HepG2 (cell line): Measurements from ENCODE around the gene CUL9. TPM values are rescaled to one million over a fixed set of nuclear protein-coding genes. Genes with fewer than 3 reads are reported as not detected.

Source experiments
- ATAC-seq: fragments of 200-7000 bp; cut with Tn5 transposase; 3 replicates; pipeline ENCODE4 v1.9.1; 2020; ENCODE audit warnings: mild to moderate bottlenecking, moderate library complexity
- BruUV-seq: library from RNA; stranded (reverse); fragments of 400-500 nt; replicated peaks from 2 replicates; lab custom pipeline; 2021; lab: Mats Ljungman, UMichigan
- CTCF ChIA-PET: fragments of 300-600 bp; formaldehyde crosslinking; extraction: SDS; loops from one replicate; lab custom pipeline; 2021; ENCODE audit warnings: low total read pairs, inconsistent platforms, low intra/inter-chr PET ratio; lab: Yijun Ruan, JAX
- POLR2A ChIA-PET: fragments of 350-600 bp; sonication (Branson Sonifier 250); formaldehyde crosslinking; loops from one replicate; lab custom pipeline; 2020; ENCODE audit warnings: antibody characterized with exemption, inconsistent platforms; lab: Yijun Ruan, JAX
- DNase-seq: peaks from one replicate; pipeline ENCODE4 v3.0.0-alpha.2; 2015; ENCODE audit warnings: low spot score
- FAIRE-seq: peaks from 3 replicates; lab custom pipeline; 2011; peaks lifted over from hg19 to GRCh38; lab: Jason Lieb, UNC
- H2AFZ ChIP-seq: one replicate; pipeline ENCODE4 v1.6.1; 2011; ENCODE audit warnings: low read length, inconsistent platforms
- H3K27ac ChIP-seq: fragments of 300-600 bp; 3 replicates; pipeline ENCODE4 v1.8.0; 2011; ENCODE audit warnings: mixed run types, mild to moderate bottlenecking, mixed read lengths, low read length, inconsistent platforms; ENCODE audit not compliant: insufficient read depth; ENCODE audit errors: extremely low read length
- H3K27me3 ChIP-seq, 2 experiments: fragments of 200-600 bp in 1 of 2; 2 replicates in 1 of 2; 3 replicates in 1 of 2; pipeline versions ENCODE4 v1.6.0 to v1.8.0; 2011; ENCODE audit warnings: low read length in 2 of 2, mild to moderate bottlenecking in 2 of 2, moderate library complexity in 2 of 2, inconsistent platforms in 1 of 2; ENCODE audit not compliant: insufficient read depth in 2 of 2, control insufficient read depth in 1 of 2
- H3K36me3 ChIP-seq, 2 experiments: fragments of 200-600 bp in 1 of 2; replicated peaks in 1 of 2; 2 replicates in 1 of 2; 3 replicates in 1 of 2; pipeline versions ENCODE4 v1.5.1 to v1.8.0; 2011; ENCODE audit warnings: low read length in 2 of 2, inconsistent platforms in 1 of 2; ENCODE audit not compliant: insufficient read depth in 2 of 2, control insufficient read depth in 1 of 2
- H3K4me1 ChIP-seq: 2 replicates; pipeline ENCODE4 v1.5.1; 2012; ENCODE audit warnings: low read length, inconsistent platforms; ENCODE audit not compliant: insufficient read depth
- H3K4me2 ChIP-seq: 2 replicates; pipeline ENCODE4 v1.6.0; 2011; ENCODE audit warnings: low read depth, low read length, inconsistent platforms
- H3K4me3 ChIP-seq, 3 experiments: fragments of 200-600 bp in 1 of 3; sonication (generic), shearing (Covaris generic) in 1 of 3; replicated peaks in 1 of 3; 2 replicates each; pipeline ENCODE4 v1.5.1; 2011 to 2016; ENCODE audit warnings: low read length in 3 of 3, inconsistent platforms in 2 of 3, low read depth in 2 of 3, mild to moderate bottlenecking in 2 of 3, control low read depth in 1 of 3, mixed read lengths in 1 of 3; ENCODE audit not compliant: insufficient read depth in 1 of 3
- H3K79me2 ChIP-seq: one replicate; pipeline ENCODE4 v1.6.1; 2011; ENCODE audit warnings: low read length, inconsistent platforms; ENCODE audit not compliant: insufficient read depth
- H3K9ac ChIP-seq: 2 replicates; pipeline ENCODE4 v1.6.0; 2011; ENCODE audit warnings: mild to moderate bottlenecking, low read depth, low read length, inconsistent platforms; ENCODE audit not compliant: insufficient read depth
- H3K9me3 ChIP-seq: 2 replicates; pipeline ENCODE4 v1.5.1; 2012; ENCODE audit warnings: mild to moderate bottlenecking, low read length
- H4K20me1 ChIP-seq: 2 replicates; pipeline ENCODE4 v1.6.0; 2011; ENCODE audit warnings: inconsistent platforms, mild to moderate bottlenecking, low read length, moderate library complexity; ENCODE audit not compliant: insufficient read depth
- MYC ChIP-seq: sonication (generic); formaldehyde crosslinking; IDR thresholded peaks from 2 replicates; pipeline ENCODE4 v1.9.0; 2021; ENCODE audit warnings: missing genetic modification reagents, borderline replicate concordance
- POLR2G ChIP-seq: fragments of 200-400 bp; formaldehyde crosslinking; IDR thresholded peaks from 2 replicates; pipeline ENCODE4 v1.6.1; 2018; ENCODE audit warnings: mild to moderate bottlenecking, low read depth, low read length, moderate library complexity
- ZMYM3 ChIP-seq: sonication (generic); formaldehyde crosslinking; IDR thresholded peaks from 2 replicates; pipeline ENCODE4 v1.5.1; 2020; ENCODE audit warnings: mild to moderate bottlenecking, missing genetic modification reagents
- ZNF275 ChIP-seq: sonication (generic); formaldehyde crosslinking; IDR thresholded peaks from 2 replicates; pipeline ENCODE4 v1.8.0; 2022; ENCODE audit warnings: missing genetic modification reagents, mild to moderate bottlenecking, inconsistent platforms, borderline replicate concordance
- ZNF629 ChIP-seq: sonication (generic); formaldehyde crosslinking; conservative IDR thresholded peaks from 2 replicates; pipeline ENCODE4 v1.5.0; 2020; ENCODE audit warnings: missing genetic modification reagents
- ZNF772 ChIP-seq: sonication (generic); formaldehyde crosslinking; IDR thresholded peaks from 2 replicates; pipeline ENCODE4 v1.5.0; 2020; ENCODE audit warnings: mild to moderate bottlenecking, missing genetic modification reagents
- WGBS: methylation state at CpG from one replicate; pipeline ENCODE4 v1.1.6; 2017; ENCODE audit warnings: low lambda C conversion rate; 5-methylcytosine and 5-hydroxymethylcytosine counted together
- in situ Hi-C: cut with HindIII; loops from 2 replicates; pipeline ENCODE4 v1.10.0; 2017; ENCODE audit warnings: low pct_unique_long_range_greater_than_20kb; ENCODE audit not compliant: extremely low pct_ligation_motif_present
- intact Hi-C: fragments of 100-400 bp; cut with micrococcal nuclease; formaldehyde crosslinking; loops from one replicate; pipeline ENCODE4 v1.10.0; 2022; ENCODE audit not compliant: unreplicated experiment
- polyA plus RNA-seq, 8 experiments: library from polyadenylated mRNA; depleted of rRNA in 3 of 8; stranded (reverse) in 7 of 8; unstranded in 1 of 8; fragments of >200 nt; fragmentation: Illumina TruSeq in 4 of 8; extraction: Trizol in 4 of 8; gene quantifications; 2 replicates each; pipeline versions ENCODE4 v1.2.1 to v1.2.3, GENCODE V29; 2011 to 2016; ENCODE audit warnings: low read depth in 4 of 8, missing spikeins in 1 of 8, mixed read lengths in 1 of 8; ENCODE audit not compliant: insufficient read depth in 1 of 8
- total RNA-seq, 5 experiments: library from RNA; depleted of rRNA; stranded (reverse); fragments of >200 nt; fragmentation: Illumina TruSeq; extraction: Trizol; gene quantifications; 2 replicates each; pipeline ENCODE4 v1.2.3, GENCODE V29; 2016; ENCODE audit warnings: low read depth in 1 of 5

Gene CUL9
- total and polyA plus RNA-seq, 2 of the 13 experiments (the other 11 are each of a cell fraction or from before 2014, with no cell fraction given), result 11.4 to 13.7 TPM

DNA sequence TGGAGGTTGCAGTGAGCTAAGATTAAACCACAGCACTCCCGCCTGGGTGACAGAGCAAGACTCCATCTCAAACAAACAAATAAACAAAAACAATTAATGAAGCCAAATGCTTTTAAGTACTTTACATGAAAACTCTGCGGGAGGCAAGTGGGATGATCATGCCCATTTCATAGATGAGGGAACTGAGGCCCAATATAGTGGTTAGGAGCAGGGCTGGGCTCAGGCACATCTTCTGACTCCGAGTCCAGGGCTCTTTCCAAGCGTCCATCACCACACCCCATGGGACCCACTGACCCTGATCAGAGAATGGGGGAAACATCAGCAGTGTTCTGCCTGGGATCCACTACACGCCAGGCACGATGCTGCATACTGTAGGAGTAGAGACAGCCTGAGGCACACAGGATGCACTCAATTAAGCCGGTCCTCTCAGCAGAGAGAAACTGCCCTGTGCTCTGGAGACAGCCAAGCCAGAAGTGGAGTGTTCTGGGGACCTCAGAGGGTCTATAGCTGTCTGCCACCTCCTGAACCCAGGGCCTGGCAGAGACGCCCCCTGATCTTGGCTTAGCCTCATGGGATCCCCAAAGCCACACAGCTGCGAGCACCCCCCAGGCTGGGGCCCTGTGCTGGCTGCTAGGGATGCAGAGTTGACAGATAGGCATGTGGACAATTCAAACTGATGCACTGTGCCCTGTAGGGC lies 74.8 kb downstream of the CUL9 start:
- FAIRE-seq (no peak), ATAC-seq (no peak; the same call in 2 of the 3 replicates), DNase-seq (no peak)
- TF ChIP-seq ZNF772 (CRISPR knock-in tag), result no peak
- no peak for TF ChIP-seq POLR2G
- 0 out of 2 replicates have a peak, but pooled peaks have one; percentile 29 for TF ChIP-seq ZMYM3 (CRISPR knock-in tag)
- TF ChIP-seq ZNF629 (CRISPR knock-in tag), result peak; percentile 89
- no peak for TF ChIP-seq MYC
- 0 out of 2 replicates have a peak, but pooled peaks have one; percentile 5 for TF ChIP-seq ZNF275 (CRISPR knock-in tag)
- H3K36me3 ChIP-seq, result no peaks in the 10 kb centered on the region
- peaks cover 43% of the 10 kb centered on the region for H3K4me1 ChIP-seq
- intact Hi-C loops (no loop called here), in situ Hi-C loops (no loop called here)
- no peak overlapping the region for H3K4me3 ChIP-seq
- no peaks in the 10 kb centered on the region for H4K20me1 ChIP-seq
- CTCF ChIA-PET, result no interaction called here
- H3K9ac ChIP-seq, result no peak overlapping the region
- WGBS, result 68% methylated on average over 8 of the region's 9 CpGs
- H3K27ac ChIP-seq, result no peak overlapping the region
- no peak overlapping the region for H2AFZ ChIP-seq
- POLR2A ChIA-PET, result no interaction called here
- no peaks in the 10 kb centered on the region for H3K79me2 ChIP-seq
- no peaks in the 10 kb centered on the region for H3K9me3 ChIP-seq
- peaks cover 12 to 60% of the 10 kb centered on the region in 2 experiments for H3K27me3 ChIP-seq
- no TSS peak for BruUV-seq
- 0 out of 2 replicates have a peak overlapping the region, but pooled peaks have one; percentile 73 for H3K4me2 ChIP-seq
